GM12878 (cell line): ENCODE measurements around the gene RASA1. TPM values are rescaled to one million over a fixed set of nuclear protein-coding genes. Genes with fewer than 3 reads are reported as not detected.

ENCODE experiments used
- ATAC-seq: fragments of 200-7000 bp; cut with Tn5 transposase; 3 replicates; pipeline ENCODE4 v1.9.1; 2020; ENCODE audit warnings: mild to moderate bottlenecking, moderate library complexity
- BruUV-seq: library from RNA; stranded (reverse); fragments of 400-500 nt; replicated peaks from 2 replicates; lab custom pipeline; 2021; lab: Mats Ljungman, UMichigan
- CTCF ChIA-PET: fragments of 300-600 bp; sonication (Branson Sonifier 250); formaldehyde crosslinking; extraction: SDS; loops from one replicate; lab custom pipeline; 2021; ENCODE audit warnings: inconsistent platforms; lab: Yijun Ruan, JAX
- POLR2A ChIA-PET: fragments of 350-600 bp; formaldehyde crosslinking; extraction: SDS; loops from one replicate; lab custom pipeline; 2021; ENCODE audit warnings: inconsistent platforms; lab: Charles Lee
- RAD21 ChIA-PET: fragments of 300-600 bp; sonication (Branson Sonifier 250); formaldehyde crosslinking; loops from one replicate; lab custom pipeline; 2023; ENCODE audit warnings: antibody characterized with exemption; ENCODE audit not compliant: unreplicated experiment; lab: Charles Lee
- SMC1A ChIA-PET: fragments of 300-600 bp; sonication (Branson Sonifier 250); formaldehyde crosslinking; loops from one replicate; lab custom pipeline; 2023; ENCODE audit not compliant: unreplicated experiment, uncharacterized antibody; lab: Charles Lee
- DNase-seq: peaks from one replicate; pipeline ENCODE4 v3.0.0-alpha.2; 2011; ENCODE audit warnings: low read depth, low spot score
- FAIRE-seq: peaks from 3 replicates; lab custom pipeline; 2011; peaks lifted over from hg19 to GRCh38; lab: Jason Lieb, UNC
- H2AFZ ChIP-seq: 2 replicates; pipeline ENCODE4 v1.6.0; 2011; ENCODE audit warnings: low read depth, low read length, control low read depth; ENCODE audit not compliant: control insufficient read depth
- H3K27ac ChIP-seq: 2 replicates; pipeline ENCODE4 v1.5.1; 2011; ENCODE audit warnings: control low read depth; ENCODE audit not compliant: control insufficient read depth, insufficient read depth
- H3K27me3 ChIP-seq, 2 experiments: replicated peaks in 1 of 2; 2 replicates each; pipeline versions ENCODE4 v1.6.0 to v1.6.1; 2011; ENCODE audit warnings: low read length in 1 of 2; ENCODE audit not compliant: control insufficient read depth in 2 of 2, insufficient read depth in 2 of 2
- H3K36me3 ChIP-seq, 2 experiments: 2 replicates each; pipeline ENCODE4 v1.5.1; 2011; ENCODE audit warnings: low read length in 1 of 2; ENCODE audit not compliant: control insufficient read depth in 2 of 2, insufficient read depth in 2 of 2
- H3K4me1 ChIP-seq: 2 replicates; pipeline ENCODE4 v1.6.1; 2011; ENCODE audit warnings: mild to moderate bottlenecking, low read length, moderate library complexity, mixed read lengths; ENCODE audit not compliant: control insufficient read depth, insufficient read depth
- H3K4me2 ChIP-seq: 2 replicates; pipeline ENCODE4 v1.6.0; 2011; ENCODE audit warnings: control low read depth; ENCODE audit not compliant: control insufficient read depth, insufficient read depth
- H3K4me3 ChIP-seq: fragments of 200-600 bp; sonication (generic); 2 replicates; pipeline ENCODE4 v1.5.1; 2016
- H3K79me2 ChIP-seq: 2 replicates; pipeline ENCODE4 v1.6.0; 2011; ENCODE audit warnings: low read length; ENCODE audit not compliant: control insufficient read depth, insufficient read depth
- H3K9ac ChIP-seq: 2 replicates; pipeline ENCODE4 v1.8.0; 2011; ENCODE audit warnings: low read length, control low read depth, mixed read lengths; ENCODE audit not compliant: control insufficient read depth, insufficient read depth
- H3K9me3 ChIP-seq: replicated peaks from 3 replicates; pipeline ENCODE4 v1.5.1; 2011; ENCODE audit warnings: mild to moderate bottlenecking, low read length; ENCODE audit not compliant: control insufficient read depth, insufficient read depth
- H4K20me1 ChIP-seq: 2 replicates; pipeline ENCODE4 v1.6.0; 2011; ENCODE audit not compliant: control insufficient read depth, insufficient read depth
- CREB1 ChIP-seq: IDR thresholded peaks from 2 replicates; pipeline ENCODE4 v1.6.1; 2012; ENCODE audit warnings: low read depth, mild to moderate bottlenecking, inconsistent platforms
- CUX1 ChIP-seq: IDR thresholded peaks from 2 replicates; pipeline ENCODE4 v1.6.1; 2012; ENCODE audit warnings: improper control_type of control experiment, low read depth, low read length; ENCODE audit not compliant: insufficient replicate concordance
- EED ChIP-seq: sonication (generic); IDR thresholded peaks from 2 replicates; pipeline ENCODE4 v1.6.1; 2016; ENCODE audit warnings: antibody characterized with exemption, low read depth
- EGR1 ChIP-seq, 2 experiments: IDR thresholded peaks; 1 replicate in 1 of 2; 2 replicates in 1 of 2; pipeline ENCODE4 v1.6.1; 2011 to 2012; ENCODE audit warnings: low read depth in 2 of 2, low read length in 2 of 2, borderline replicate concordance in 1 of 2, mild to moderate bottlenecking in 1 of 2, moderate library complexity in 1 of 2
- FOXK2 ChIP-seq: fragments of 450-650 bp; IDR thresholded peaks from 2 replicates; pipeline ENCODE4 v1.6.1; 2017; ENCODE audit warnings: mild to moderate bottlenecking, moderate library complexity
- NFYB ChIP-seq: IDR thresholded peaks from 2 replicates; pipeline ENCODE4 v1.6.1; 2011; ENCODE audit warnings: low read depth, mild to moderate bottlenecking, low read length, improper control_type of control experiment, moderate library complexity; ENCODE audit not compliant: insufficient read depth
- STAT1 ChIP-seq: fragments of 450-650 bp; conservative IDR thresholded peaks from 2 replicates; pipeline ENCODE4 v1.6.1; 2014; ENCODE audit warnings: antibody characterized with exemption, mild to moderate bottlenecking
- SUPT20H ChIP-seq: IDR thresholded peaks from 2 replicates; pipeline ENCODE4 v1.6.1; 2011; ENCODE audit warnings: low read depth, mild to moderate bottlenecking, low read length, moderate library complexity, borderline replicate concordance; ENCODE audit not compliant: control insufficient read depth
- TBL1XR1 ChIP-seq: IDR thresholded peaks from 2 replicates; pipeline ENCODE4 v1.6.1; 2012; ENCODE audit warnings: low read depth, low read length, improper control_type of control experiment
- WRNIP1 ChIP-seq: IDR thresholded peaks from 2 replicates; pipeline ENCODE4 v1.6.1; 2011; ENCODE audit warnings: low read depth, low read length, improper control_type of control experiment, borderline replicate concordance
- ZBTB40 ChIP-seq: fragments of 450-650 bp; IDR thresholded peaks from 2 replicates; pipeline ENCODE4 v1.6.1; 2016; ENCODE audit warnings: mild to moderate bottlenecking, moderate library complexity, borderline replicate concordance
- ZNF384 ChIP-seq: IDR thresholded peaks from 2 replicates; pipeline ENCODE4 v1.6.1; 2012; ENCODE audit warnings: low read depth, mild to moderate bottlenecking, low read length, improper control_type of control experiment, borderline replicate concordance
- WGBS: methylation state at CpG from one replicate; pipeline ENCODE4 v1.1.6; 2016; ENCODE audit warnings: low lambda C conversion rate; ENCODE audit not compliant: insufficient replicate concordance, insufficient coverage; ENCODE audit errors: missing lambda C conversion rate; 5-methylcytosine and 5-hydroxymethylcytosine counted together
- in situ Hi-C: fragments of 300-500 bp; cut with MboI; formaldehyde crosslinking; loops from 9 replicates; pipeline ENCODE4 v1.14.3; 2018; ENCODE audit warnings: mixed read lengths
- intact Hi-C: fragments of 100-400 bp; cut with micrococcal nuclease; formaldehyde crosslinking; loops from one replicate; pipeline ENCODE4 v1.14.2; 2022; ENCODE audit not compliant: unreplicated experiment
- polyA plus RNA-seq, 11 experiments: library from polyadenylated mRNA; depleted of rRNA in 4 of 11; unstranded in 6 of 11; stranded (reverse) in 5 of 11; fragments of >200 nt; fragmentation: Nextera tagmentation in 4 of 11; fragmentation: Illumina TruSeq in 1 of 11; extraction: Ambion mirVana in 4 of 11; extraction: Trizol in 1 of 11; gene quantifications; 1 replicate in 1 of 11; 2 replicates in 10 of 11; pipeline versions ENCODE4 v1.2.1 to v1.2.3, GENCODE V29; 2011 to 2016; ENCODE audit warnings: inconsistent platforms in 2 of 11, missing spikeins in 2 of 11, low read depth in 1 of 11
- total RNA-seq, 4 experiments: library from RNA; depleted of rRNA in 3 of 4; stranded (reverse); fragments of >200 nt in 3 of 4; fragmentation: Illumina TruSeq in 1 of 4; extraction: Trizol in 1 of 4; gene quantifications; 2 replicates each; pipeline versions ENCODE4 v1.2.1 to v1.2.3, GENCODE V29; 2013 to 2021

The RASA1 gene
- total and polyA plus RNA-seq, 10 of the 15 experiments (the other 5 are each of a cell fraction or from before 2014, with no cell fraction given), result 7.8 to 72.3 (median 21.8) TPM

GRCh38 chr5:87437724-87438123 lies 170.0 kb downstream of the RASA1 start:
- no peak for ATAC-seq
- no peak for FAIRE-seq
- RAD21 ChIA-PET, result no interaction called here
- CTCF ChIA-PET, result no interaction called here
- 0% methylated on average over 1 of the region's 1 CpG for WGBS
- POLR2A ChIA-PET, result no interaction called here
- TF ChIP-seq CREB1 (no peak), ZNF384 (no peak), TBL1XR1 (no peak), STAT1 (no peak), WRNIP1 (no peak), SUPT20H (no peak), FOXK2 (no peak), EGR1 (IDR thresholded peaks at IDR 0.05; ENCODE audit: borderline replicate concordance in 1 of 2, low read depth in 2 of 2, low read length in 2 of 2) (no peak), NFYB (no peak), CUX1 (no peak), EED (no peak), ZBTB40 (no peak)
- H3K4me2 ChIP-seq, result no peak overlapping the region
- H3K4me1 ChIP-seq, result no peaks in the 10 kb centered on the region
- no TSS peak for BruUV-seq
- SMC1A ChIA-PET, result no interaction called here
- no peak overlapping the region for H3K27ac ChIP-seq
- H3K4me3 ChIP-seq, result no peak overlapping the region
- H3K9me3 ChIP-seq, result no peaks in the 10 kb centered on the region
- no peaks in the 10 kb centered on the region for H3K27me3 ChIP-seq
- no peak overlapping the region for H3K9ac ChIP-seq
- no peaks in the 10 kb centered on the region for H3K36me3 ChIP-seq
- DNase-seq, result no peak
- no peaks in the 10 kb centered on the region for H4K20me1 ChIP-seq
- no peaks in the 10 kb centered on the region for H3K79me2 ChIP-seq
- intact Hi-C loops, result no loop called here
- in situ Hi-C loops, result no loop called here
- no peak overlapping the region for H2AFZ ChIP-seq
